GM19099 (cell line): Measurements from ENCODE around the gene DGKB.

Source experiments
- POLR2A ChIP-seq: IDR thresholded peaks from 3 replicates; pipeline ENCODE4 v1.6.1; 2011; ENCODE audit warnings: low read depth; ENCODE audit not compliant: insufficient read length; ENCODE audit errors: extremely low read depth

DGKB gene

DNA sequence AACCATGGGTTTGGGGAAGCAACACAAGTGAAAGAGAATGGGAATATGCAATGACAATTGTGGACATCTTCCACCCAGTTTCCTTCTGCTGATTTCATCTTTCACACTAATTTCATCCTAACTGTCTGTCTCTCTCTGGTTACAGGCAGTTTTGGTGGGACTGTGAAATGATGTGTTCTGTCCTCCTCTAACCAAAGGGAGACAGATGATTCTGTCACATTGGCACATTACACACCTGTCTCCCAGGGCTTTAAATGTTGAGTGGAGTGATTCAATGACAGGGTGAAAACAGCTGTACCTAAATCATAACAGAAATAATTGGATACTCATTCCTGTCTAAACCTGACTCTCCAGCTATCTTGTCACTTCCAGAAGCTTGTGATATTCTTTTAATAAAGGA lies 60.0 kb downstream of the DGKB start:
- no peak for TF ChIP-seq POLR2A

DNA sequence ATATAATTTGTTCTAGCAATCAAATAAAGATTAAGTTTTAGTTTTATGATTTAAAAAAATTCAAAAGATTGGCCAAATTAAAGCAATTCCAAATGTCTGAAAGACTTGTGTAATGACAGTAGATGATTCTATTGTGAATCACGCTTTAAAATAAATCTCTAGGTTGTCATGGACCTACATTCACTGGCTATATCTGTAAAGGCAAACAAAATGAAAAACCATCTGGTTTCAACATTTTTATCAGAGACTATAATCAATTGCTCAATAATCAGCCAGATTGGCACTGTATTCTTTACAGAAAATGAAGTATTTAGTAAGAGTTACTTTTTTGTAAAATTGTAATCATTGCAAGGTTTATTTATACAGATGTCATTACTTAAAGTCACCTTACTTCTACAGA lies 60.7 kb downstream of the DGKB start:
- TF ChIP-seq POLR2A, result no peak

DNA sequence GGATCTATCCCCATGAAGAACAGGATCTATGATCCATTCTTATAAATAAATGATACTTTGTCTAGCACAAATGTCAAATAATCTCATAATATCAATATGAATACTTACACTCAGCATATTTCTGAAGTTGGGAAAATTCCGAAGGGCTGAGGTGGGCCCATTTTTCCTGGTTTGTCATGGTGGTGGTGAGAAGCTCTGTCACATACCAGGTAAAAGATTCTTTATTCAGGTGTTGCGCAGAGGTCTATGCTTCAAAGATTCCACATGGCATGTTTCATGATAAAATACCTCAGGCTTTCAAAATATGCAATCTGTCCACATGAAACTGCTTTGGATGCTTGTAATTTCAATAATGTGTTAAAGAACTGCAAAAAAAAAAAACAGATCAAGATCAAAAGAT lies 61.5 kb downstream of the DGKB start:
- TF ChIP-seq POLR2A, result no peak

DNA sequence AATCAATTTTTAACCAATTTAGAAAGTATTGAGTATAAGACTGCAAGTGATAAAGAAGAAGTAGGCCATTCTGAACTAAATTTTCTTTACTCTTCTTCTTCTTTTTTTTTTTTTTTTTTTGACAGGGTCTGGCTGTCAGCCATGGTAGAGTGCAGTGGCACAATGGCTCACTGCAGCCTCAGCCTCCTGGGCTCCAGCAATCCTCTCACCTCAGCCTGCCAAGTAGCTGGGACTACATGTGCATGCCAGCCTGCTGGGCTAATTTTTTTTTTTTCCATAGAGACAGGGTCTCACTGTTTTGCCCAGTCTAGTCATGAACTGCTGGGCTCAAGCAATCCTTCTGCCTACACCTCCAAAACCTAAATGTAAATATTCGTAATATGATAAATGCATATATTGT lies 63.2 kb downstream of the DGKB start:
- TF ChIP-seq POLR2A, result no peak

DNA sequence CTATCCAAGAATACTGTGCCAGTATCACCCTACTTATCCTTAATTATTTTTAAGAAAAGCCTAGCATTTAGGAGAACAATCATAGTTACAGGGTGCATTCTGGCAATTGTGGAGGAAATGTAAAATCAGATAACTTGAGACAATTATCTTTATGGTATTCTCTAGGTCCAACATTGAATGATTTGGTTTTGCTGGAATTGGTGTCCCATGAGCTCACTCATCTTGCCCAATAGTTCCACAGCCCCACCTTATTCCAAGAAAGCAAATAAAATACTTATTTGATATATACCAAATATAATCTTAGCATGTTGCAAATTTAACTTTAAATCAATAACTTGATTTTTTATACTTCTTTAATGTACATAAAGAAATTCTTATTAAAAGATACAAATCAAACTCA lies 65.3 kb downstream of the DGKB start:
- TF ChIP-seq POLR2A, result no peak

DNA sequence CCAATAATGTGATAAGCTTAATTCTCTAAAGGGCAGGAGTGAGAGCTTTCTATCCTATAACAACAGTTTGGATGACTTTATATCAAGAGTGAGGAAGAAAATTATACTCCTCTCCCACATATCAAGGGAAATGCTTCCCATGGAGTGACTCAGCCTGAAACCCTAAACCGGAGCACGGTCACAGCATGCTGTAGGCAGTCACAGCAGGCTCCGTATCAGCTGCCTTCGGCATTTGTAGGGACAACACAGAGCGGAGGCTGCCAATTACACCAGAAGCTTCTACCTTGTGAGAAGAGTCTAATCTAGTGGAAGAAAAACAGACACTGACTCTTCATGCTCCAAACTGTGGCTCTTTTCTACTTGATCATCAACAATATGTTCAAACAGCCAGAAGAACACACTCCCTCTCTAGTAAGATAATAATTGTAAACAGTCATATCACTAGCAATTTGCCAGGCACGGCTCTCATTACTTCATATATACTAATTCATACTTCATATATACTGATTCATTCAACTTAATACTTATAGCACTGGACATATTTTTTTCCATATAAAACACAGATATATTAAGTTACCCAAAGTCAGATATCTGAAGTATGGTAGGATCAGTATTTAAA lies 65.9 kb downstream of the DGKB start:
- no peak for TF ChIP-seq POLR2A

DNA sequence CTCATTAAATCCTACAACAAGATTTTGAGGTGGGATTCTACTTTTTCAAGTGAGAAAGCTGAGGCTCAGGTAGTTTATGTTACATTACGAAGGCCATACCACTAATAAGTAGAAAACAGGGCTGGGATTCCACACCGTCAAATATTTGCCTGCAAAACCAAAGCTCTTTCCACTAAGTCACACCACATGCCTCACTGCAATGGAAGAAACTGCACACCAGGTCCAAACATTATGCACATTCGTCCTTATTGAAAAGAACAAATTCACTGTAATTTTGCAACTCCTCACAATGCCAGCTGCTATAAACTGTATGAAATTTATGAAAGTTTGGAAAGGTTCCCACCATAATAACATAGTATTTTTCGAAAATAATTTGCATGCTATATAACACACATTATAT lies 66.5 kb downstream of the DGKB start:
- no peak for TF ChIP-seq POLR2A

DNA sequence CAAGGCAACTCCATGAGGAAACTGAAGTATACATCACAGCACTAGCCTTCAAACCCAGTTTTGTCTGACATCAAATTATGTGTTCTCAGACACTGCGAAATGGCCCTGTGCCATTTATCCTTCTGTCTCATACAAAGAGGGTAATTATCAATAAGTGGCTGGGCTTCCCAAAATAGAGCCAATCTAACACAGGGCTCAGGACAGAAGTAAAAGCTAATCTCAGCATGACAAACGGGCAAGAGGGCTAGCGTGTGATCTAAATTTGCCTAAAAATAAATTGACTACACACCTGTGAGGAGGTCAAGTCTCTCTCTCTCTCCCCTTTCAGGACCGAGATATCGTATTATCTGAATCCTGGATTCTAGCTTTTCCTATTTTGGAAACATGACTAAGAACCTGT lies 67.2 kb downstream of the DGKB start:
- no peak for TF ChIP-seq POLR2A

DNA sequence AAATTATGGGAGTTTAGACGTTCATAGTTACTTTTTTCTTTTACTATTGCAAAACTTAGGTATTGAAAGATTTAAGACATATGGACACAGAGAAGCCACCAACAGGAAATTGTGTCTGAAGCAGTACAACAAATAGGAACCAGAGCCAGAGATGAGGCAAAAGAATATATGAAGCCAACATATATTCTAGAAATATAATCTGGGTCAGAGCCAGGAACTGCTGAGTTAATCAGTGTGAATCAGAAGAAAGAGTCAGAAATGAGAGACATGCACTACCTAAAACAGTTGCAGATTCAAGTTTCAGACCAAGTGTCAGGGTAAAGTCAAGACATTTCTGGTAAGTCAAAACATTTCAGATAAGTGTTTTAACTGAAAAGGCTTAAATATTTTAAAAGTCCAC lies 67.7 kb downstream of the DGKB start:
- no peak for TF ChIP-seq POLR2A

DNA sequence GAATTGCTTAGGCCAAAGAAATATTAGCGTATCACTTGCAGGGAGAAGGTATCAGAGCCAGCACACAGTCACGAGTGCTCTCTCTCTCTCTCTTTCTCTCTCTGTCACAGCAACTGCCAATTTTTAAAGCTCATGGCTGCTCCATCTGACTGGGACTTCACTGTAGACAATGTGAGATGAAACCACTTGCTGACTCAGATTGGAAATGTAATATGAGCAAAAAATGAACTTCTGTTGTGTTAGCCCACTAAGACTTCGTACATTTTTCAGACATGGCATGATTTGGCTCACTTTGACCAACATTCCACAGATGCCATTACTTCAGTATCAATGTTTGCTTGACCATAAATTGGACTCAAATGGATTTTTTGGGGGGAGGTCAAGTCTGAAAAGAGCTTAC lies 68.1 kb downstream of the DGKB start:
- TF ChIP-seq POLR2A, result no peak

DNA sequence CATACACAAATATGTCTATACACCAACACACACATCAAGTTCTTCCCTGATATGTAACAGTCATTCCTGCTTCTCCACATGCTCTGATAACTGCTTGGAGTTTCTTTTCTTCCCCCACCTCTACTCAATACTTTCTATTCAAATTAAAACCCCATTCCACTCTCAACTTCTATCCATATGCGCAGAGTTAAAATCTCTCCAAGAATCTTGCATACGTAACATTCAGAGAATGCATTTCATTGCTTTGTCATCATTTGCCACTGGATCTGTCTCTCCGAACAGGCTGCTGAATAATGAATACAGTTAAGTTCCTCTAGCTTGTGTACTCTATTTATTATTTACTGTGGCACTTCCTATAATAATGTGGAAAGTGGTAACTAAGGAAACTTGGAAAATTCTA lies 68.8 kb downstream of the DGKB start:
- TF ChIP-seq POLR2A, result no peak

DNA sequence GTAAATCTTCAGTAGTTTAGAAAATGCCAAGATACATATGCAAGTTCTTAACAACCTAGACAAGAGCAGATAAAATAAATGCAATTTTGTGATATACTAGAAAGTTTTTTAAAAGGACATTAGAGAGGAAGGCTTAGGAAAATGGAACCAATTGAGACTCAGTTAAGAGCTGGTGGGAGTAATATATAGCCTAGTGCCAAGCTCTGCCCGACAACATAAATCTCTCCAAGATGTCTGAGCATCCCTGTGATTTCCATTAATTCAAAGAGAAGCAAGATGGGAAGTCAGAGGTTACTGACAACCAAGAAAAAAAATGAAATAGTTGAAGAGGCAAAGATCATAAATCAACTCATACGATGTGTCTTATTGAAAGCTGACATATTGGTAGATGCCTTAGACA lies 74.5 kb downstream of the DGKB start:
- TF ChIP-seq POLR2A, result no peak

DNA sequence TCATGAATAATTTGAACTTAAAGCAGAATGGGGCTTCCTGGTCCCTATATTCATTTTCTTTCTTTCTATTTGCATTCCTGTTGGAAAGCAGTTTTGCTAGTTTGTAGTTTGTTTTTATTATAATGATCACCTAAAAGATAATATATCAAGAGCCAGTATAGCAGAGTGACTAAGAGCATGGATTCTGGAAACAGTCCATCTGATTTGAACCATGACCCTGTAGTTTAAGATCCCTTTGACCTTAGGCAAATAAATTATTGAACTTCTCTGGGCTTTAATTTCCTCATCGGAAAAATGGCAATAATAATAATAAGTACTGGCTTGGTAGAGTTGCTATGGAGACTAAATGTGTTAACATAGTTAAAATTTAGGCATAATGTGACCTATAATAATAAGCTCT lies 76.1 kb downstream of the DGKB start:
- TF ChIP-seq POLR2A, result no peak

DNA sequence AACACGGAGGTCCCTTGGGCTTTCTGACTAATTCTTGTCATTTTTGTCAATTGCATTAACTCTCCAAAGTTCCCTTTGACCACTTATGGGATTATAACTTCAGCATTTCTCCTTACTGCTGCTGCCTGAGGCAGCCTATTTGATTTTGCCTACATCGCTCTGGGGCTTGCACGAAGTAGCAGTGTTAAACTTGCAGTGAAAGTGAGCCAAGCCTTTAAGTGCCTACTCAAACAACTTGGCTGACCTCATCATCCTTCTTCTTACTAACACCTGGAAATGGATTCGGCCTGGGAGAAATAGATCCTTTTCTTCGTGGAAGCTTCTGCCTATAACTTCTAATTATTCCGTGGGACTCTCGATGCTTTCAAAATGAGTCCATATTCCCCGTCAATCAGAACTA lies 76.6 kb downstream of the DGKB start:
- TF ChIP-seq POLR2A, result no peak

DNA sequence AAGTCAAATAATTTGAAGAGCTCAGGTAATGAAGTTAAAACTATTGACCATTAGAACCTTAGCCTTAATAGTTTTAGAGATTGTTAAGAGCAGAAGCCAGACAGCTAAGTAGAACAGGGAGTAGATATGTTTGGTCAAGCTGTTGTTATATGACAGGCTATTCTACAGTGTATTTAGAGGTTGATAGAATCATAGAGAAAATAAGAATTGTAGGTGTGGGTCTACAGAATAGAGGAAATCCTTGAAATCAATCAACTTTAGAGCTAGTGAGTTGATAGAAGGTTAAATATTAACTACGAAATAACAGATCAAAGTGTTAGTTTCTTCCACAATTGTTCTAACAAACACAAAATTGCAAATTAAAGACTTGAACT lies 80.1 kb downstream of the DGKB start:
- no peak for TF ChIP-seq POLR2A

DNA sequence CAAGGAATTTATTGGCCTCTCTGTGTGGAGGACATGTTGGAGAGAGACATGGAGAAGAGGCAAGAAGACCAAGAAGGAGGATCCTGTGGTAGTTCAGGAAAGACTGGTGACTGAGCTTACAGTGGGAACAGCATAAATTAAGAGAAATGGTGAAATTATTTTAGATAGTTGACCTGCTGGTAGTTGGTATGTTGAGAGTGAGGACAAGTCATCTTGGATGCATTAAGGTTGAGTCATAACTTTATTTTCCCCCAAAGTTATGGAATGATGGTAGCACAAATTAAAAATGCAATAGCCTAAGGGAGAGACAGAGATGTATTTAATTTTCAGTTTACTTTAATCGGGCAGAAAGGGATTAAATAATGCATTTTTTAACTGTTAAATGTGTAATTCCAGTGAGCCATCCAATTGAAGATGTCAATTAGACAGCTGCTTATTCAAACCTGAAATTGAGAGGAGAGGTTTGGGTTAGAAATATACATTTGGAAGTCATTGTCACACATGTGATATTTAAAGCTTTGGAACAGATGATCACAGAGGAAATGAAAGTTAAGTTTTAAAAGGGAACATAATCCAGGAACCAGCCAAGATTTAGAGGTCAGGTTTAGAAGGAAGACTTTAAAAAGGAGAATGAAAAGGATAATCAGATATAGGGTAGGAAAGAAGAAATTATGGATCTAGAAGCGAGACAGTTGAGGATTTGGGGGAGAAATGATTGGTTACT lies 80.6 kb downstream of the DGKB start:
- TF ChIP-seq POLR2A, result no peak

DNA sequence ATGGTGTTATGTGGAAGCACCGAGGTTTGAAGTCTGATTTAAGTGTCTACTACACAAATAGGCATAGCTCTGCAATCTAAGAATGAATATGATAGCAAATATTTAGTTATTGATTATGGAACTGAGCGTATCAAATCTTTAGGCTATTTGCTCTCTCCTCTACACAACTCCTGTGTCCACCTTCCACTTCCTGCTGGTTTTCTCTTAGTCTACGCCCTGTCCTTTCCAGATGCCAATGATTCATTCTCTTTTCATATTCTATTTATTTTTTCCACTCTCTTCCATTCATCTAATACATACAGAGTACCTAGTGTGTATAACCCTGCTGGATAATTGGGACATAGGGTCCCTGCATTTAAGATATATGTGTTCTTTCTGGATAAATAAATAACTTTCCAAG lies 83.7 kb downstream of the DGKB start:
- TF ChIP-seq POLR2A, result no peak
